Muscle of arm (tissue), 12 donors: ENCODE results near the gene OSCP1. TPM values are rescaled to one million over a fixed set of nuclear protein-coding genes. Genes with fewer than 3 reads are reported as not detected.

ENCODE experiments used
- DNase-seq: peaks from one replicate; pipeline ENCODE4 v3.0.0-alpha.2; 2013
- polyA plus RNA-seq, 12 donors: library from polyadenylated mRNA; unstranded; fragments of 120-200 nt; gene quantifications; one replicate each; pipeline ENCODE4 v1.2.1, GENCODE V29; 2013; ENCODE audit not compliant: insufficient read length in 12 of 12

The OSCP1 gene
- polyA plus RNA-seq, 12 donors = 4.1 to 21.7 (median 6.1) TPM; not detected in 1

DNA sequence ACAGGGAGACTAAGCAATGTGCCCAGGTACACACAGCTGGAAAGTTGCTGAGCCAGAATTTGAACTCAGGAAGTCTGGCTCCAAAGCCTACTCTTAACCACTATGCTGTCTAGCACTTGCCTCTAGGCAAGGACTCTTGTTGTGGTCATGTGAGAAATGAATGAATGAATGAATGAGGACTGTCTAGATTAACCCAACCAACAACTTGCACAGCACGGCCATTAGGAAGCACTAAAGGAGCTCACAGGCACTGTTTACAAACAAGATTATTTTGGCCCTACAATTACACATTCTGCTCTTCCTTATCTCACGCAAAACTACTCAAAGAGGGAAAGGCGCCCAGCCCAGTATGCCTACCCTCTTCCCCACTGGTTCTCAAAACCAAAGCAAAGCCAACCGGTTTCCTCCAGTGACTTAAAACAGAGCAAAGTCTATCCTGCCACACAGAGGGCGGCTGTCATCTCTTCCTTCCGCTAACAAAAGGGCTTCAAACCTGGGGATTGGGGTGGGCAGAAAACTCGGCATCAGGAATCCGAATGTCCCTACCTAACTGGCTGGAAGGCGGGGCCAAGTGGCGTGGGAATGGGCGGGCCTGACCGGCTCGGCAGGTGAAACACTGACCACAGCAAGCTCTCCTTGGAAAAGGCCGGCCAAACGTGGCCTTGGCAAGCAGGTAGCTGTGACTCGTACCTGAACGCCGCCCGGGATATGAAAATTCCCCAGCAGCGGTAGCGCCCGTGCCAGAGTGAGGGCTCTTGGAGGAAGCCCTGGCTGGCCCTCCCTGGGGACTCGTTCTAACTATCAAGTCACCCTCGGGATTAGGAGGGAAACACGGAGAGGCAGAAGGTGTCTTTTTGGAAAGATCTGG is 65.5 kb downstream of the OSCP1 start:
- DNase-seq = no peak

DNA sequence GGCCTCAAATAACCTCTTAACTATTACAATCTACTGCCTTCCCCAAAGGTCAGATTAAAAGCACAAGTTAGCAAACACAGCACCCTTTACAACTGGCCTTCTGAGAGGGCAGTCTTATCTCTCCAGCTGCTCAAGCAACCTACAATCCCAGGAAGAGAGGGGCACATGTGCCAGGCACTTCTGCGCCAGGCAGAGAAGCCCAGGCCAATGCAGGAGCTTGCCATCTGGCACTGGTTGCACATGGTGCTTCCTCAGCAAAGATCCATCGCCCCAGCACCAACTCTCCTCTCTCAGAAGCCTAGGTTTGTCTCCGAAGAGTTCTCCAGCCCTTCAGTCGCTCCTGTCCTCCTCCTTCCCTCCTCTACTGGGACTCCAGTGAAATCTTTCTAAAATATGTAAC is 67.0 kb downstream of the OSCP1 start:
- DNase-seq = no peak

DNA sequence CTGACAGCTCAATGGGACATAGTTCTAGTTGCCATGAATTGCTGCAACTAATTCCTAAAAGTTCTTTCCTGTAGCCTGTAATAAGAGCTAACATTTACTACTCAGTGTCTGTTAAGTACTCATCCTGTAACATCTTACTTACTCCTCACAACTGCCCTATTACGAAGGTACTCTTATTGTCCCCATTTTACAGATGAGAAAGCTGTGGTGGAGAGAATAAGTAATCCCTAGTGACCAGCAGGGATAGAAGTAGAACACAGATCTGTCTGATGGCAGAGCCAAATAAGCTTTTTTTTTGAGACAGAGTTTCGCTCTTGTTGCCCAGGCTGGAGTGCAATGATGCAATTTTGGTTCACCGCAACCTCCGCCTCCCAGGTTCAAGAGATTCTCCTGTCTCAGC is 67.6 kb downstream of the OSCP1 start:
- no peak for DNase-seq

DNA sequence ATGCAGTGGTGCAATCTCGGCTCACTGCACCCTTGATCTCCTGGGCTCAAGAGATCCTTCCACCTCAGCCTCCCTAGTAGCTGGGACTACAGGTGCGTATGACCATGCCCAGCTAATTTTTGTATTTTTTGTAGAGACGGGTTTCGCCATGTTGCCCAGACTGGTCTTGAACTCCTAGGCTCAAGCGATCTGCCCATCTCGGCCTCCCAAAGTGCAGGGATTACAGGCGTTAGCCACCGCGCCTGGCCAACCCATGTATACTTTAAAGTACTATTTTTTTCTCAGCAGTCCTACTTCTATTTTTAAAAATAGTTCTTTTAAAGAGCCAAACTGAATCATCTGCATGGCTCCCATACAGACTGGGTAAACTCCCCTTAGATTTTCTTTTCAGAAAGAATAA is 68.0 kb downstream of the OSCP1 start:
- DNase-seq = no peak

DNA sequence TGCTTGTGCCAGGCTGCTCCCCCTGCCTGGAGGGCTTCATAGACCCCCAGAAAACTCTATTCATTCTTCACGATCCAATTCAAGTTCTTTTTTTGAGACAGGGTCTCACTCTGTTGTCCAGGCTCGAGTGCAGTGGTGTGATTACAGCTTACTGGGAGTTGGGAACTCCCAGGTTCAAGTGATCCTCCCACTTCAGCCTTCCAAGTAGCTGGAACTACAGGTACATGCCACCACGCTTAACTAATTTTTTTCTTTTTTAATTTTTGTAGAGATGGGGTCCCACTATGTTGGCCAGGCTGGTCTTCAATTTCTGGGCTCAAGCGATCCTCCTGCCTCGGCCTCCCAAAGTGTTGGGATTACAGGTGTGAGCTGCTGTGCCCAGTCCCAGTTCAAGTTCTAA is 68.8 kb downstream of the OSCP1 start:
- no peak for DNase-seq

DNA sequence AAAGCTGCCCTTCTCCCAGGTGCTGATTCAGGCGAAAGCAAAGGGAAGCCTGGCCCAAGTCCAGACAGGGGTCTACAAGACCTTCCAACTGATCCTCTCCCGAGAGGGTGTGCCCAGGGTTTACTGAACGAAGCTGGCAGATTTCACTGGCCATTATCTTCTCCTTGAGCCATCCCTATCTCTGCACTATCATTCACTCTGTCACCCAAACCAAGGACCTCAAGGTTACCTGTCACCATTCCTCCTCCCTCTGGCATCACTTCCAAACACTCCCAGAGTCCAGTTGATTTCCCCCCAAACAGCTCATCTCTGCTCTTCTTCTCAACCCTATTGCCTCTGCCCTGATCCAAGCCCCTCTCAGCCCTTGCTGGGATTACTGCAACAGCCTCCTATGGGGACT is 69.5 kb downstream of the OSCP1 start:
- DNase-seq = no peak

DNA sequence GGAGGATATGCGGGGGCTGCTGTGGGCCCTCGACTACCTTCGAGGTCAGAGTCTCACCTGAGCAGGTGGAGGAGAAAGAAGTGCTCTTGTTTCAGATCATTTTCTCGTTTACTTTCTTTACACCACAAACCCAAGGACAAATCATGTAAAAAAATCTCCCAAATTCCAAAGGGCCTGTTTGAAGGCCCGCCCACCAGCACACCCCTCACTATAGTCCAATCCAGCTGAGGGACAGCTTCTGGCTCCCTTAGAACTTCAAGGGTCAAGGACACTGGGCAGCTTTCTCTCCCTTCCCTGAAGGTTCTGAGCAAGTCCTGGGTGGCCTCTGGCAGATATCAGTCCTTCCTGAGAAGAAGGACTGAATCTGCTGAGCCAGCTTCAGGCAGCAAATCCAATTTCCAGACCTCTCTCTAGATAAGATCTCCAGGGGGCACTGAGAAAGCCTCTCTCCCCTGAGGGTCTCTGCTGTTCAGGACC is 70.1 kb downstream of the OSCP1 start:
- no peak for DNase-seq

DNA sequence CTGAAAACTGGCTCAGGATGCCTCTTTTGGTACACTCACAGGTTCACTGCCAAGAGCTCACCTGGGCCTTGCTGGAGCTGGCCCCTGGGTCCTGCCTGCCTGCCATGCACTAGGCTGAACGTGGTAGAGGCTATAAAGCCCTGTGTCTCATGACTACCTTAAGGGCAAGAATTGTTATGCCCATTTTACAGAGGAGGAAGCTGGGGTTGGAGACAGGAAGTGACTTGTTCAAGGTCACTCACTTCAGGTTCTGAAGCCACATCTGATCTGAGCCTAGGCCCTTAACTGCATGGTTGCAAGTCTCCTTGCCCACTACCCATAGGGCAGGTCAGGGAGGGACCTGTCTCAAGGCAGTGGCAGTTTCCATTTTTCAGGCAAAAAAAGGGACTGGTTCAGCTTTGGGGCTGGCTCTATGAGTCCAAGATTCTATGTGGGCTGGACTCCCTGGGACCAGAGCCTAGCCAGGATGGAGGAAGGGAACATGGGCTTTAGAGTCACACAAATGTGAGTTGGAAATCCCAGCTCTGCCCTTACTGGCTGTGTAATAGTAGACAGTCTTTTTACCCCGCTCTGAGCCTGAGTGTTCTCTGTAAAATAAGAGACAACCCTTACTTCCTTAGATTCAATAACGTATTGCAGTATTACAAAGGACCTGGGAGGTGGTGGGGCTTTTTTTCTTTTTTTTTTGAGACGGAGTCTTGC is 72.3 kb downstream of the OSCP1 start:
- no peak for DNase-seq

DNA sequence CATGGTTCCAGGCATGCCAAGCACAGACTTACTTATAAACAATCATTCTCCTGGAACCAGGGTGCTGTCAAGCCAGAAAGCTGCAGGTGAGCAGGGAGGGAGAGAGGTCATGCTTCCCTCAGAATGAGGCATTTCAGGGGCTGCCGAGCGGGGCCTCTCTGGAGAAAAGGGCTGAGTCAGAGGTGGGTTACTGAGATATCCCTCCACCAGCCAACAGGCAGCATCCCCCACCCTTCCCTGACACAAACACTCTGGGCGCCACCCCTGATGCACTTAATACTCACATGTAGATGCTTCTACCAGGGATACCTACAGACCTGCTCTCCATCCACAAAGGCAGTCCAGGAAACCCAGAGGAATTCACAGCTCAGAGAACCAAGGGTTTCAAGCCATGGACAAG is 77.6 kb downstream of the OSCP1 start:
- no peak for DNase-seq

DNA sequence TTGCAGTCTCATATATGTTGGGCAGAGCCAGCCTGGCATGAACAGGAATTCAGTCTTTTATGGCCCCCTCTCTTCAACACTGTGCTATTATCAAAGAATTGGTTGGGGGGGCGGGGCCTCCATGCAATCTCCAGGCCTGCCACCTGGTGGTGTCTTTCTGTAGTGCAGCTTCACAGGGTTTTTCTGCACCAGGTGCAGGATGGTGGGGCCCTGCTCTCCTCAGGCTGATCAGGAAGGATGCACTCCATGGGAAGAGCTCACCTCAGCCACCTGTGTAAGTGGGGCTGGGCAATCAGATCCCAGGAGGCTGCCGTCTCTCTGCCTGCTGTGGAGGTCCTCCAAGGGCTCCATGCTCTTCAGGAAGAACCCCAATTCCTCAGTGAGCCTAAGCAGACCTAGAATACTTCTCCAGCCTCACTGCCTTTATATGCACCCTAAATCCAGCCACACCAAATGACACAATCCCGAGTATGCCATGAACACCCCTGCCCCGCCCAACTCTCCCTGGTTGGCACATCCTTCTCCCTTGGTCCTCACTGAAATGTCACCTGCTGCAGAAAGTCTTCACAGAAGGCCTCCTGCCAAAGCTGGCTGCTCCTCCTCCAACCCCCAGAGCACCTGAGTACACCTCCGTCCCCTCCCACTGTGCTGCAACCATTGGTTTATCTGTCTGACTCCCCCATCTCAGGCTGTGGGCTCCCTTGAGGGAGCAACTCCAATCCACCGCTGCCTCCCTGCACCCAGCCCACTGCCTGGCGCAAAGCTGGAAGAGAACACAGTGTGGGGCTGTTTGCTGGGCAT is 81.0 kb downstream of the OSCP1 start:
- peak; percentile 77 for DNase-seq

Other genes with a start within 250 kb of the OSCP1 start
- gene THRAP3, start 226.0 kb downstream of the OSCP1 start, polyA plus RNA-seq = 100 to 1,000 TPM in 8 of 12 donors, 10 to 100 TPM in 3, not detected in 1; 96.0 to 157 (median 105) TPM
- 10 to 100 TPM in 2 of 12 donors, 1 to 10 TPM in 9, not detected in 1; 2.1 to 16.8 (median 3.0) TPM for gene SH3D21, start 144.1 kb downstream of the OSCP1 start, polyA plus RNA-seq
- gene EVA1B, start 126.8 kb downstream of the OSCP1 start, polyA plus RNA-seq = 10 to 100 TPM in 11 of 12 donors, not detected in 1; 10.8 to 88.1 (median 23.4) TPM
- gene STK40, start 64.5 kb downstream of the OSCP1 start, polyA plus RNA-seq = 10 to 100 TPM in 11 of 12 donors, not detected in 1; 19.5 to 28.2 (median 22.1) TPM
- gene LSM10, start 52.5 kb downstream of the OSCP1 start, polyA plus RNA-seq = 10 to 100 TPM in 11 of 12 donors, not detected in 1; 18.8 to 29.3 (median 20.7) TPM
- gene MRPS15, start 13.9 kb upstream of the OSCP1 start, polyA plus RNA-seq = 1,000 to 10,000 TPM in 1 of 12 donors, 10 to 100 TPM in 11; 55.9 to 1,514 (median 59.1) TPM
- gene CSF3R, start 32.5 kb upstream of the OSCP1 start, polyA plus RNA-seq = 10 to 100 TPM in 1 of 12 donors, 1 to 10 TPM in 9, not detected in 2; 2.0 to 11.8 (median 2.8) TPM